Stimulated activated CD8-positive, alpha-beta memory T cell treated with anti-CD3 and anti-CD28 coated beads, Interleukin-4, amount 100 ng/mL, for 48 hours (primary cell): ENCODE data around the gene RPS15A.
"Not testable (repeated sequence)": the region's sequence is repeated elsewhere in the genome, so short reads cannot be mapped to it uniquely, and the experiment has no call there.

ENCODE experiments used
- DNase-seq: peaks from one replicate; pipeline ENCODE4 v3.0.0-alpha.2; 2020

The RPS15A gene

DNA sequence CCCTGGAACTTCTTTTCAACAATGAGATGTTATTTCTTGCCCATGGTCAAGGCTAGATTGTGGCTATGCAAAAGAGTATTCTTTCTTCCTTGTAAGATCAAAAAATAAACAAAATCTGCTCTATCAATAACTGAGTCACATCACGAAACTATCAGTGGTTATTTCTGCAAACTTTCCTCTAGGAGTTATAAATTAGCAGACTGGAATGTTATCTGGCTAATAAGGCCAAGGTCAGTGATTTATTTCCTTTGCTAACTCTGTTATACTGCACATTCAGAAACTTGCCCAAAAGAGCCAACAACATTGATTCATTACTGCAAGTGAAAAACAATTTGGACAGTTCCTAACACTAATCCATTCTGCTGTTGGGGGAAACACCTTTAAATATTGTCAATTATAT is 6.2 kb upstream of the RPS15A start:
- DNase-seq: no peak

DNA sequence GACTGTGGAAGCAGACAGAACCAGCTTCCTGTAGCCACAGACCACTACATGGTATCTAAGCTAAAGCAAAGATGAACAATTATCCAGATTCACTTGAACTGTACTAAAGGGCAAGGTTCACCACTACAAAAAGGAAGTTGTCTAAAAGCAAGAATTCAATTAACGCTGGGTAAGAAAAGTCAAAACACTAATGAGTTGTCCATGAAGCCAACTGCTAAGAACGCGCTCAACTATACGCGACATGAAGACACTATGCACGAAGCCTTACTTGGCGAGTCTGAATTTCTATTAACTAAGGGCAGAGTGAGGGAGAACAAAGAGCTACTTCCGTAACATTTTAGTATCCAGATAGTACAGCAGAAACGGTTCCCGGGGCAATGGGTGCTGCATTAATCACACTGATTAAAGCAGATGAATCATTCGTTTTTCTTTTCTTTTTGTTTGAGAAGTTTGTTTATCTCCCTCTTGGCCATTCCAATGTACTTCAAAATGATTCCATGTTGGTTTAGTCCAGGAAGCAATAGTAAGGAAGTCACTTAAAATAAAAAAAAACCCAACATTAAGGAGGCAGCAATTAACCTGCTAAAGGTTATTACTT is 2.8 kb upstream of the RPS15A start:
- DNase-seq: no peak

DNA sequence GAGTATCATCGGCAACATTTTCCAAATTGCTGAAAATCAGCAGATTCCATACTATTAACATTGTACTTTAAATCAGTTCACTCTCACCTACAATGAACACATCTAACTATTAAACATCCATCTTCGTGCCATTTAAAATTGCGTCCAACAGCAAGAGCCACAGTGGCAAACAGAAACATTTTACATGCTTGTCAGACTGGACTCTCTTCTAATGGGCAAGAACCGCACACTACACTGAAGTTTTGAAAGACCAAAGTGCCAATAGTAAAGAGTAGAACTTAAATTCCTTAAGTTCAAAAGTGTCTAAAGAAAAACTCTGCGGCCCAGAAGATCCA is 652 bp downstream of the RPS15A start:
- DNase-seq: no peak

DNA sequence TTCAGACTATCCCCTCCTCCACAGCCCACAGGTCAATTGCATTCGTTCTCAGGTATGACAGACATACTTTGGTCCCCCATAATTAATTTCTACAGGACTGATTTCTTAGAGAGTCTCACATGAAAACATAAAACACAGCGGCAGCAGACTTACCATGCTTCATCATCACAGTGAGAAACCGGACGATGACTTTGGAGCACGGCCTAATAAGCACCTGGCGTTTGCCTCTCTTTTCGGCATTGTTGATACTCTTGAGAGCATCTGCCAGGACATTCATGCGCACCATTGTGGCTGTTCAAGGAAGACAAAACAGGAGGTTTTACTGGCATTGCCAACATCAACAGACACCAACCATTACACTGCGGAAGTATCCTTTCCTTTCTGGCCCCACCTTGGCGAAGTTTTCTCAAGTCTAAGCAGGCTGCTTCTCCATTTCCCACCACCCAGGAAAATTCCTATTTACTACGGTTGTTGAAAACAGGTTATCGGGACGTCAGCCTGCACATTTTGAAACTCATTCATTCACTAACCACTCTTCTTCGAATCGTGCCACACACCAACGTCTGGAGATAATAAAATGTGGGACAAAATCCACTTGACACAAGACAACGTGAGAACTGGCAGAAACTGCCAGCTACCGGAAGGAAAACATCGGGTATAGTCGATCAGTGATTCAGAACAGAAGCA is 1.2 kb downstream of the RPS15A start:
- no peak for DNase-seq

DNA sequence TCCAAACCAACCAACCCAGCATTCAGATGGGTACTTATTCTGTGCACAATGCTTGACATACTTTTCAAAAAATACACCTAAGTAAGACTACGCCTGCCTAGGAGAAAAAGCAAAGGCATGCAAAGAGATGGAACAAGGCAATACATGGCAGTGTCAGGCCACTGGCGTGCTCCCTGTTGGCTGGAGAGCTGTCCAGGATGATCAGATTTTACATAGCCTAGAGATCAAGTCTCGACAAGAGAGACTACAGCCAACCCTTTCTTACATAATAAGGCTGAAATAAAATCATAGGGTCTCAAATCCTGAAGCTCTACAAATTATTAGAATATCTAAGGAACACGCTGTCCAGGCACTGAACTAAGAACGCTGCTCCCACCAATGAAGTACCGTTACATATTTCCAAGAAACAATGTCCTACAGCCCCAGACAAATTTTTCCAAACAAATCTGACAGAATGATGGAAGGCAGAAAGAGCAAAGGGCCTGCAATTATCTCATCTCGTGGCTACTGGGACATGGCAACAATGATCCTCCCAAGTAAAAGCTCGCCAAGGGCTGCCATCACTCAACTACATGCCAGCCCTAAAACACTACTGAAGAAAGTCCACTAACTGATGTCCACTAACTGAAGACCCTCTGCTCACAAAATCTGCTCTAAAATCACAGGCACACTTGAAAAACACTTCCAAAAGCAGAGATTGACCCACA is 5.1 kb downstream of the RPS15A start:
- no peak for DNase-seq

DNA sequence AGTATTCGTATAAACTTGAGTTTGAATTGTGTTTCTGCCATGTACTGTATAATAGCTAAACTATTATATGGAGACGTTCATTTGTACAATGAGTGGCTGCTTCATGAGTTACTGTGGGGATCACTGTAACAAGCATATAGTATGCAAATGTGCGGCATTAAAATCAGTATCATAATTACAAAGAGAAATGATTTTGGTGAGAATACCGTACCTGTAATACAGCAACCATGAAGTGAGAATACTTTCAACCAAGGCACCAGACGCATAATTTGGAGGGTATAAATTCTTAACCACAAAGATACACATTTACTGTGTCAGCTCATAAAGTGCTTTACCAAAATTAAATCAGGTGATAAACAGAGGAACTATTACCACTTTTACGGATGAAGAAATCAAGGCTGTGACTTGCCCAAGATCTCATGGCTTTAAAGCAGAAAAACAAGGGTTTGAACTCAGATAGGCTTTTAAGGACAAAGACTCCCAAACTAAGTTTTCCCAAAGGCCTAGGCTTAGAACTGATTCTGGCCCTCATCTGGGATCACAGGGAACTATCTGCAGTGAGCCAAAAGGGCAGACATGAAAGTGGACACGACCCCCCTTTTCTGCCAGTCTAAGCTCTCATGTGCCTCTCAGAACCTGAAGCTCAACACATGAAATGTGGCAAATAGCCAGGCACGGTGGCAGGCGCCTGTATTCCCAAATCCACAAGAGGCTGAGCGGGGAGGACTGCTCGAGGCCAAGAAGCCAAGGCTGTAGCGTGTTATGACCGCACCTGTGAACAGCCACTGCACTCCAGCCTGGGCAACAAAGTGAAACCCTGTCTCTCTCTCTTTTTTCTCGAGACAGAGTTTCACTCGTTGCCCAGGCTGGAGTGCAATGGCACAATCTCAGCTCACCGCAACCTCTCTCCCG is 6.4 kb downstream of the RPS15A start:
- no peak for DNase-seq

DNA sequence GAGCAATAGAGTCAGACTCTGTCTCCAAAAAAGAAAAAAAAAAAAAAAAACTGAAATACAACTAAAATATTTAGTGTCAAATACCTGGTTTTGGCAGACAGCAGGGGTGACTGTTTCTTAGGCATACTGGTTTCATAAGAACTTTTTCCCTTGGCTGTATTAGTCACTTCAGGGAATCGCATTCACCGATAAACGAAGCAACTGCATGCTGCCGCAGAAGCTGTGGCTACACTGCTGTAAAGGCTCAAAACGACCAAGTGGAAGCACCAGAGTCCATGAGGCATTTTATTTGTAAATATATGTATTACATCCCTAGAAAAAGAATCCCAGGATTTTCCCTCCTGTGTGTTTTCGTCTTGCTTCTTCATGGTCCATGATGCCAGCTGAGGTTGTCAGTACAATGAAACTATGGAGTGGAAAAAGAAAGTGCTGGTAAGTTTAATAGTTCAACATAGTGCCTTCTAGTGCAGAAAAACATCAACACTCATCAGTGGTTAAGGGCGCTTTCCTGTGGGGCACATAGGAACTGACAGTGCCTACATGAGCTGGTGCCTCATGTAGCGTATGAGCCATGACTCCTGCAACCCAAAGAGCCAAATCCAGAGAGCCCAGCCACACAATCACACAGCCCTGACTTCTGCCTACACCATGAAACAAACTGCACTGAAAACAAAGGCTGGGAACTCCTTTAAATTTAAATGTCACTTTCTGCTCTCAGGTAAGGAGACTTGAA is 7.3 kb downstream of the RPS15A start:
- no peak for DNase-seq

DNA sequence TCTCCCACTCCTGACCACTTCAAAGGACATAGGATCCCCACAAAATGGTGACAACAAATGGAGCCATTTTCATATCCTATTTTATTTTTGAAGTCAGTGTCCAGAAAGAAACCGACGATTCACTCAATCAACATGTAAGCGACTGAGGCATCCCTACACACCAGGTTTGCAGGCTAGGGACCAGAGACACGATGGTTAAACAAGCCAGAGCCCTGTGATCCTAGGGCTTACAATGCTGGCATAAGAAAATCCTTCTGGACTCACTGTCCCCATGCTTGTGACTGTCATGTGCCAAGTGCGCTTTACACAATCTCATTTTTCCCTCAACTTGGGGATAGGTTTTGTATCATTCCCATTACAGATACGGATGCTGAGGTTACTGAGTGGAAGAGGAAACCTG is 8.9 kb downstream of the RPS15A start:
- DNase-seq: not testable (repeated sequence)

DNA sequence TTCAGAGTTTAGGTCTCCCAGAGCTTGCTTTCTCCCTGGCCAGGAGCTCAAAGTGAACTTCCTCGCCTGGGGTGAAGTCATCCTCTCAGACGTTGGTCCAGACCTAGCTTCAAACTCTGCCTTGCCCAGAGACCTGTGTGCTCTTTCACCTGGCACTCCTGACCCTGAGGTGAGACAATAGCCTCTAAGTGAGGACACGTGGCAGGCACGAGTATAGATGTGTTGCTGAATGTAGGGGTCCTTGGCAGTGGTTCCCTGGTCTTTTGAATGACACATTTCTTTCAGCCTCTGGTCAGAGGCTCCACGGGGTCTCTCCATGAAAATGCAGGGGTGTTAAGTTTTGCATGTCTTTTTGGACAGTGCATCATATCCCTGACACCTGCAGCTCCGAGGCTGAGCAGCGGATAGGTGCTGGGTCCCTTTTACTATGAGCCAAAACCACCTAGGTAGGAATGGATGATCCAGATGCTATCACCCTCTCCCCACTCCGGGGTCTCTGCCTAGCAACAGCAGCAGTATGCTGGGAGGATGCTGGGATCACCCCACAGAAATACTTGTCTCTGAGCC is 9.6 kb downstream of the RPS15A start:
- not testable (repeated sequence) for DNase-seq

DNA sequence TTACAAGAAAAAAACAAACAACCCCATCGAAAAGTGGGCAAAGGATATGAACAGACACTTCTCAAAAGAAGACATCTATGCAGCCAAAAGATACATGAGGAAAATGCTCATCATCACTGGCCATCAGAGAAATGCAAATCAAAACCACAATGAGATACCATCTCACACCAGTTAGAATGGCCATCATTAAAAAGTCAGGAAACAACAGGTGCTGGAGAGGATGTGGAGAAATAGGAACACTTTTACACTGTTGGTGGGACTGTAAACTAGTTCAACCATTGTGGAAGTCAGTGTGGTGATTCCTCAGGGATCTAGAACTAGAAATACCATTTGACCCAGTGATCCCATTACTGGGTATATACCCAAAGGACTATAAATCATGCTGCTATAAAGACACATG is 12.5 kb downstream of the RPS15A start:
- DNase-seq: not testable (repeated sequence)

DNA sequence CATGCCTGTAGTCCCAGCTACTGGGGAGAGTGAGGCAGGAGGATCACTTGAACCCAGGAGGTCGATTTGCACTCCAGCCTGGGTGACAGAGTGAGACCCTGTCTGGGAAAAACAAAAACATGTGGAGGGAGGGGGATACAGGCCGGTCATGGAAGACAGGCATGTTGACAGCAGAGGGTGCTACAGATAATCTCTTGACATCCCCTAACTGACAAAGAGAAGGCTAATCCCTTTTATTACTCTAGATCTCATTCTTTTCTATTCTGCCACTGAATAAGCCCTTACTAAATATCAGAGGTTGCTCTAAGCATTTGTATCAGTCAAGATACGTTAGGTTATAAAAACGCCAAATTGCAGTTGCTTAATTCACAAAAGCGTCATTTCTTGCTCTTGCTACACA is 13.8 kb downstream of the RPS15A start:
- not testable (repeated sequence) for DNase-seq

DNA sequence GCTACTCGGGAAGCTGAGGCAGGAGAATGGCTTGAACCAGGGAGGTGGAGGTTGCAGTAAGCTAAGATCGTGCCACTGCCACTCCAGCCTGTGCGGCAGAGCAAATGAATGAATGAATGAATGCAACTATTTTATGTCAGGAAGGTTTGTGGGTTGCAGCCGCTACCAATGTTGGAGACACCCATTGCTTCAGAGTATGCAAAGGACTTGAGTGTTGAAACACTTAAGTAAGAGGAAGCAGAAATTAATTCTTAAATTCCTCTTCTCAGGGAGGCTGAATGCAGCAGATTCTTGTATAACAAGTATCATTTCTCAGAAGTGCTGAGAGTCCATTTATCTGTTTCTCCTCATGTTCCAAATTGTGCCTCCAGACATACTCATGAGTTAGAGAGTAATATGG is 15.5 kb downstream of the RPS15A start:
- not testable (repeated sequence) for DNase-seq

DNA sequence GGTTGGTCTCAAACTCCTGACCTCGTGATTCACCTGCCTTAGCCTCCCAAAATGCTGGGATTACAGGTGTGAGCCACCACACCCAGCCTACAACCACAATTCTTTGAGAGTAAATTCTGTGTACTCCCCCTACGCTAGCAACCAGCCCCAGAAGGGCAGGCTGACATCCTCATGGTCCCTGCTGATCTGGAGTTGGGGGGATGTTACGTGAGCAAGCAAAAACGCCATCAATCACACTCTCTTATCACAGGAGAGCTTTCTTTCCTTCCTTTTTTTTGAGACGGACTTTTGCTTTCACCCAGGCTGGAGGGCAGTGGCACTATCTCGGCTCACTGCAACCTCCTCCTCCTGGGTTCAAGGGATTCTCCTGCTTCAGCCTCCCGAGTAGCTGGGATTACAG is 18.0 kb downstream of the RPS15A start:
- DNase-seq: not testable (repeated sequence)

DNA sequence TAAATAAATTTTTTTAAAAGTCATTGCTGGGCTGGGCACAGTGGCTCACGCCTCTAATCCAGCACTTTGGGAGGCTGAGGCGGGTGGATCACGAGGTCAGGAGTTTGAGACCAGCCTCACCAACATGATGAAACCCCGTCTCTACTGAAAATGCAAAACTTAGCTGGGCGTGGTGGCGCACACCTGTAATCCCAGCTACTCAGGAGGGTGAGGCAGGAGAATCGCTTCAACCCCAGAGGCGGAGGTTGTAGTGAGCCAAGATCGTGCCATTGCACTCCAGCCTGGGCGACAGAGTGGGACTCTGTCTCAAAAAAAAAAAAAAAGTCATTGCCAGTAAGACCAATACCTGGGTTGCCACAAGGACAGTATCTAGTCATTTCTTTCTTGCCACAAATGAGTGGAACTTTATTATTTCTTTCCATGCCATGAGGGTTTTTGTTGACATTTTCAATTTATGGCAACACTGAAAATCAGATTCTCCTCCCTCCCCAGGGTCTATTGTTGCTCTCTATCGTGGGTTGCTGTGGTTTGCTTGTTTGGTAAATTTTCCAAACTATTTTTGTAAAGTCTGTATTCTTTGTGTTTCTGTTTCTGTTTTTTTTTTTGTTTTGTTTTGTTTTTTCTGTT is 19.7 kb downstream of the RPS15A start:
- DNase-seq: not testable (repeated sequence)

DNA sequence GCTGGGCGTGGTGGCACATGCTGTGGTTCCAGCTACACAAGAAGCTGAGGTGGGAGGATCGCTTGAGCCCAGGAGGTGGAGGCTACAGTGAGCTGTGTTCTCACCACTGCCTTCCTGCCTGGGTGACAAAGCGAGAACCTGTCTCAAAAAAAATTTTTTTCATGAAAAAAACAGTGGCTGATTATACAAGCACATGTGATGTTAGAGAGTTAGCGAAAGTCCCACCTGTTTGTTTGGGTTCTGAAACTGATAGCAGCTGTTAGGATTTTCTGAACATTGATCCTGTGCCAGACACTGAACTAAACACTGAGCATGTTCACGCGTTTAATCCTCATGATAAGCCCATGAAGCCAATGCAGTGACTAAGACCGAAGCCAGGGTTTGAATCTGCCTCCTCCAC is 22.9 kb downstream of the RPS15A start:
- not testable (repeated sequence) for DNase-seq

DNA sequence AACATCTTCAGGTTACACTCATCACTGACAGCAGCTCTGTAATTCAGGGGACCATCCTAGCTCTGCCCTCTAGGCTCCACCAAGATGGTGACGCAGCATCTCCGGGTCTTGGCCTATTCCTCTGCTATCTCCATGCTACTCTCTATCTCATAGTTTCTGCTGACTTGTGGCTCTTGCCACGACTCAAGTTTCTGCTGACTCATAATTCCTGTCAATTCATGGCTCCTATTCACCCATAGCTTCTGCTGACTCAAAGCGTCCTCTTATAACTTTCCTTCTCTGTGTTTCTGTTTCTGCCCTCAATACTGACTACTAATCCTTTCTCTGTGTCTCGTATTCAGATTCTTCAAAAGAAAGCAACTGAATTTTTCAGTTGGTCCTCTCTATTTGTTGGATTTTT is 27.4 kb downstream of the RPS15A start:
- DNase-seq: not testable (repeated sequence)

DNA sequence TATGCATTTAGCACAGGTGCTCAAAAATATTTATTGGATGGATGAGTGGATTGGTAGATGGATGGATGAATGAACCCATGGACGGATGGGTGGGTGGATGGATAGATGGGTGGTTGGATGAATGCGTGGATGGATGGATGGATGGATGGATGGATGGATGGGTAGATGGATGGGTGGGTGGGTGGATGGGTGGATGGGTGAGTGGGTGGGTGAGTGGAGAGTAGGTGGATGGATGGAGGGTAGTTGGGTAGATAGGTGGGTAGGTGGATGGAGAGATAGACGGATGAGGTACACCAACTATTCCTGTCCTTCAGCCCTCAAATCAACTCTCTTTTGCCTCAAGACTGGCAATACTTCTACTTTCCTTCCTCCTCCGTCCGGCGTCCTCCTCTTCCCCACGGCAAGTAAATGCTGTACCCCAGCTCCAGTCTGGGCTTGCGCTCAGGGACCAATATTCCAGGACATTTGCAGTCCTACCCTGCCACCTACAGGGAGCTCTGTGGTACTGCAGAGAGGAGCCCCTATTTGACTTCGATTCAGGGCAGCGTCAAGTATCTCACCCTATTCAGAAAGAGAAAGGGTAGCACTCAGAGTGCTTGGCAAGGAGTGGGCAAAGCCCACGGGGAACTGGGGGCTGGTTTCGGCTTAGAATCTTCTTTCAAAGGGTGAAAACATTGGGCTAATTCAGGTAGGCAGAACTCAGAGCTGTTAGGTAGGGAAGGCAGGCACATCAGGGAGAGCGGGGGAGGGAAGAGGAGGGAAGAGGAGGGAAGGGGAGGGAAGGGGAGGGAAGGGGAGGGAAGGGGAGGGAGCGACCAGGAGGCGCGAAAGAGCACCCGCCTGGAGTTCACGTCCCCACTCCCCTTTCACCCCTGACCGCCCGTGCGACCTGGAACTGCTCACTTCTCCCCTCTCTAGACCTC is 30.3 kb downstream of the RPS15A start:
- peak; percentile 58 for DNase-seq

DNA sequence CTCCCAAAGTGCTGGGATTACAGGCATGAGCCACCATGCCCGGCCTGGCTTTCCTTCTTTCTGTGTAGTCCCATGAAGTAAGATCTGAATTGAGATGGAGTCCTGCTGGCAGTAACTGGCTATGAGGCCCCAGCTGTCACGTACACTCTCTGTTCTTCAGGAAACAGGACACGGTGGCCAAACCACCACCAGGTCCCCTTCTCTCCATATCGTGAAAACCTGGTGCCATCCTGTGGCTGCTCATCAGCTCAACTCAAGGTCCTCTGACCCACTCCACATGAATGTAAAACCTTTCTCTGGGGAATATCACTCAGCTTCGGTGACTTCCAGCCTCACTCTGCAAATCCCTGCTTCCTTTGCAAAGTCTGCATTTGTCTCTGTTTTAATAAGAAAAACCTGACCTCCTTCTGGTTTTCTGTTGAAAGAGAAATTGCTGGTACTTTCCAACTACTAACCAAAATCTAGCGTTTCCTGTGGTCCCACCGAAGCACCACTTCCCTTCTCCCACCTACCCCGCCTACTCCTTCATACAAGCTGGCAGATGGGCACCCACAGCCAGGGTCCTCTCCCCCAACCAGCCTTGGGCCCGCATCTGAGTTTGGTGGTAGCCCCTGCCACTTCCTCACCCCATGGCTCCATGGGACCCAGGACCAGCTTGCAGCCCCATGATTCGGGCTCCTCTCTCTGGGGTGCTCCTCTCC is 32.0 kb downstream of the RPS15A start:
- not testable (repeated sequence) for DNase-seq

DNA sequence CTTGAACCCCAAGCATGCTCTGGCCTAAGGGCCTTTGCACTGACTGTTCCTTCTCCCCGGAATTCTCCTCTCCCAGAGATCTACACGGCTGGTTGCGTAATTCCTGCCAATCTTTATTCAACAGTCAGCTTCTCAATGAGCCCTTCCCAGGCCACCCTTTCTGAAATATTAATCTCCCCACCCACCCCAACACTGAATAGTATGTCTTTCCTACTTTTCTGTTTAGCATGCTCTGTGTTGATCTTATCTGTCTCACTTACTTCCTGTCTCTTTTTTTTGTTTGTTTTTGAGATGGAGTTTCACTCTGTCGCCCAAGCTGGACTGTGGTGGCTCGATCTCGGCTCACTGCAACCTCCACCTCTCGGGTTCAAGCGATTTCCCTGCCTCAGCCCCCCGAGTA is 33.5 kb downstream of the RPS15A start:
- DNase-seq: not testable (repeated sequence)

DNA sequence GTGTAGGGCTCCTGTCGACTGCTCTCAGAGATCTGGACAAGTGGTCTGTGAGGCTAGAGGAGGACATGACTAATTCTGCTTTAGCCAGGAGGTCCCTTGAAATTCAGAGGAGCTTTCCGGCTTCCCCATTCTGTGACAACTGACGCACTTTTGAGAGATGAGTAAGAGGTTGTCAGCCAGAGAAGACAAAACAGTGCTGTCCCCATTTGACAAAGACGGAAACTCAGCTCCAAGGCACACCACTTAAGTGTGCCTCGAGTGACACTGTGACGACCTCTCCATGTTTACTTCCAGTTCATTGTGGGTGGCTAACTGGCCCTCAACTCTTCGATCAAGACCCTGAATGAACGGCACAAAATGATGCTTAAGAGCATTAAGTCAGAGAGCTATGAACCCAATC is 47.3 kb downstream of the RPS15A start:
- DNase-seq: not testable (repeated sequence)
